Measurements from ENCODE around the gene PLEKHJ1. TPM values are rescaled to one million over a fixed set of nuclear protein-coding genes. Genes with fewer than 3 reads are reported as not detected.

Gene PLEKHJ1
- total and polyA plus RNA-seq, 2 of the 13 experiments (the other 11 are each of a cell fraction or from before 2014, with no cell fraction given) = 70.5 to 130 TPM

GRCh38 chr19:2235381-2236063 lies 607 bp downstream of the PLEKHJ1 start (continued):
- TF ChIP-seq DBP (CRISPR knock-in tag; IDR thresholded peaks at IDR 0.05; ENCODE audit: not compliant biosample characterization) = no peak
- 0 out of 2 replicates have a peak, but pooled peaks have one; percentile 23 for TF ChIP-seq NR1H2 (CRISPR knock-in tag; IDR thresholded peaks at IDR 0.05; ENCODE audit: borderline replicate concordance, low read depth)
- no peak for TF ChIP-seq U2AF1 (optimal IDR thresholded peaks at IDR 0.05; ENCODE audit: low read depth, low read length)
- no peak for TF ChIP-seq ZNF615 (CRISPR knock-in tag; IDR thresholded peaks at IDR 0.05; ENCODE audit: borderline replicate concordance)
- TF ChIP-seq PRDM15 (CRISPR knock-in tag; IDR thresholded peaks at IDR 0.05) = no peak
- no peak for TF ChIP-seq DR1 (CRISPR knock-in tag; IDR thresholded peaks at IDR 0.05)
- TF ChIP-seq RBAK (CRISPR knock-in tag; IDR thresholded peaks at IDR 0.05) = no peak
- no peak for TF ChIP-seq ZNF12 (CRISPR knock-in tag; IDR thresholded peaks at IDR 0.05)
- peak; percentile 41; the same call in 1 of the 2 replicates for TF ChIP-seq HNF1B (CRISPR knock-in tag; IDR thresholded peaks at IDR 0.05)
- TF ChIP-seq ZMYM2 (CRISPR knock-in tag; IDR thresholded peaks at IDR 0.05) = no peak
- TF ChIP-seq ZSCAN20 (CRISPR knock-in tag; IDR thresholded peaks at IDR 0.05; ENCODE audit: borderline replicate concordance) = no peak
- no peak for TF ChIP-seq NFIC (IDR thresholded peaks at IDR 0.05; ENCODE audit: low read length)
- no peak for TF ChIP-seq KLF9 (CRISPR knock-in tag; IDR thresholded peaks at IDR 0.05; ENCODE audit: low read depth)
- peak; percentile 86 for TF ChIP-seq SOX5 (CRISPR knock-in tag; IDR thresholded peaks at IDR 0.05; ENCODE audit: borderline replicate concordance)
- no peak for TF ChIP-seq ZBTB44 (CRISPR knock-in tag; IDR thresholded peaks at IDR 0.05)
- no peak for TF ChIP-seq NR3C1 (CRISPR knock-in tag; IDR thresholded peaks at IDR 0.05)
- no peak for TF ChIP-seq TCF12 (IDR thresholded peaks at IDR 0.05)
- TF ChIP-seq TCF12 (CRISPR knock-in tag; IDR thresholded peaks at IDR 0.05) = no peak
- TF ChIP-seq CEBPG (CRISPR knock-in tag; IDR thresholded peaks at IDR 0.05) = no peak
- TF ChIP-seq LBX2 (CRISPR knock-in tag; IDR thresholded peaks at IDR 0.05; ENCODE audit: borderline replicate concordance) = no peak
- no peak for TF ChIP-seq TOPORS (CRISPR knock-in tag; IDR thresholded peaks at IDR 0.05)
- no peak for TF ChIP-seq HBP1 (CRISPR knock-in tag; IDR thresholded peaks at IDR 0.05; ENCODE audit: low read depth)
